HG03095 (cell line): ENCODE results near the gene TMOD1.
"Not testable (repeated sequence)": the region's sequence is repeated elsewhere in the genome, so short reads cannot be mapped to it uniquely, and the experiment has no call there.

ENCODE experiments used
- ATAC-seq: cut with Tn5 transposase; IDR thresholded peaks from one replicate; pipeline ENCODE4 v1.9.1; 2021; ENCODE audit warnings: moderate library complexity; ENCODE audit not compliant: unreplicated experiment

TMOD1 gene

DNA sequence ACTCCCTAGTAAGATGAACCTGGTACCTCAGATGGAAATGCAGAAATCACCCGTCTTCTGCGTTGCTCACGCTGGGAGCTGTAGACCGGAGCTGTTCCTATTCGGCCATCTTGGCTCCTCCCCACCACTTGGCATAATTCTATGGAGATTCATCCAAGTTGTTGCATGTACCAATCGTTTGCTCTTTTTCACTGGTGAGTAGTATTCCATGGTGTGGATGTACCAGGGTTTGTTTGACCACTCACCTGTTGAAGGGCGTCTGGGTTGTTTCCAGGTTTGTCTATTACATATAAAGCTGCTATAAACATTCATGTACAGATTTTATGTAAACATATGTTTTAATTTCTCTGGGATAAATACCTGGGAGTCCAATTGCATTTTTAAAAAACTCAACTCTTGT lies 85.4 kb downstream of the TMOD1 start:
- ATAC-seq = not testable (repeated sequence)

DNA sequence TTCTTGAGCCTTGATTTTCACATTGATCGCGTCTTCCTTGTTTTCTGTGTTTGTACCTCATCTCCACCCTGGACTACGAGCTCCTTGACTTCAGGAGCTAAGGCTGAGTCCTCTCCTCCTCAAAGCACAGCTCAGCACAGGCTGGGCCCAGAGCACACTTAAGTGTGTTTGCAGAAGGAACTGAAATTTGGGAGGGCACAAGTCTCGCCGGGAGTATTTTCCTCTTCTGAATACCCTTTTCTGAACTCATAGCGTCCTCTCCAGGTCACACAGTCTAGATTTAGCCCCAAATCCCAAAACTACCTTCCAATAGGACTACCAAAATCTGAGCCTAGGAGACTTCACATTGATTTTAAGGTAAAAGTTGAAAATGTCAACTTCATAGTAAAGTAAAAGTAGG lies 90.1 kb downstream of the TMOD1 start:
- no peak for ATAC-seq

DNA sequence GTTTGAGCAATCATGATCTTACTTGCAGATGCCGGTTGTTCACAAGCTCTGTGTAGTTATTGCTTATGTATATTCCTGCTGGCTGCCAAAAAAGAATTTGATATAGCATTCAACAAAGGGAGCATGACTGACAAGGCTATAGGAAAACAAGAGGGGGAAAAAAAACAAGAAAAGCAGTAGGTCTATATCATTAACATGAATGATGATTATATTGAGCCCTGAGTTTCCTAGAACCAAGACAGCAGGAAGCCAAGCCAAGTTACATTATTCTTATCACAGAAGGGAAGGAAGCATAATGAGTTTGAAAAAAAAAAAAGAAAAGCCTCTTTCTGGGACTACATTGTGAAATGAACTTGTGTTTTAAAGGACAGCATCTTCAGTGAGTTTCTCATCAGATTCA lies 90.7 kb downstream of the TMOD1 start:
- ATAC-seq = no peak

DNA sequence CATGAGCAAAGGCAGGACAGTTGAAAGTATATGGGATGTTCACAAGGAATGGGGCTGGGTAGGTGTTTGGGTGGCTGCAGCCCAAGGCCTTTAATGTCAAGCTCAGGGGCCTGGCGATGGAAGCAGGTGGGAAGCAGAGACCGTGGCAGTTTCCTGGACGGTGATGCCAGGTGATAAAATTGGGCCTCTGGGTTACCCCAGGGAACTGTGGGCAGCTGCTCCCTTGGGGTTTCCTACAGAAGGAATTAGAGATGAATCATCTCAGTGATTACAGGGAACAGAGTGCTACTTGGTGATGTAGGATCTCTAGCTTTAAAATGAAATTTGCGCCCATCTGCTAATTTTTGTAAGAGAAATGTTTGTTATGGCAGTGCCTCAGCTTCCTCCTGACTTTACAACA lies 92.5 kb downstream of the TMOD1 start:
- no peak for ATAC-seq

DNA sequence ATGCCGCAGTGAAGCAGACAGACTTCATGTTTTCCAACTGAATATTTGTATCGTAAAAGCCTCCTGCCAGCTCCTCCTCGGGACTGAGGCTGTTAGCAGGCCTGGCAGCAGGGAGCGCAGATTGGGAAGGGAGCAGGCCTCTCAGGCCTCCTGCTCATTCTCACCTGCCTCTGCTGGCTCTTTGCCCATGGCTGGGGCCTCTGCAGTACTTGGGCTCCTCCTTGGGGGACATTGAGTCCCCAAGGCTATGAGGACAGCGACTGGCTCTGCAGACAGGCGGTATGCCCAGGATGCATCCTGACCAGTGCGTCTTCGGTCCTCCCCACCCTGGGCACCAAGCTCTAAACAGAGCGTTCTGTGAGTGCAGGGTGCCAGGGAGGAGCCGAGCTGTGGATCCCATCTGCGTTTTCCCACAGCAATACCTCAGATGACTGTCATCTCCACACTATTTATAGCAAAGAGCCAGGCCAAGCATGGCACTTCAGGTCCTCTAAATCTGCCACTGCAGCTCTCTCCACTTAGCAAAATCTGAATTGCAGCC lies 93.0 kb downstream of the TMOD1 start:
- ATAC-seq = no peak

DNA sequence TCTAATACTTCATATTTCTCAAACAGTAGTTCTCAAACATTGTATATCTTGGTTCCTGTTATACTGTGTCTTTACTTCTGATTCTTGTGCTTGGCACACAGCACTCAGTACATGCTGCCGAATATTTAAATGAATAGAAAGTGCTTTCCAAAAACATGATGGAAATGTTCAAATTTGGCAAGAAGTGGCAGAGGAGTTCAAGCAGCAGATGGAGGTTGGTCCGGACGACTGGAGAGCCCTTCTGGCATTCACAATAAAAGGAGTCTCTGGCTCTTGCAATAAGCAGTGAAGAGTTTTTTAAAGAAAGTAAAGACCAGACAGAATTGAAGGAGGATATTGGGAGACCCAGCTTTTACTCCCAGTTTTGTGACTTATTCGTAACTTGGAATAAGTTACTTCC lies 95.4 kb downstream of the TMOD1 start:
- ATAC-seq = no peak

DNA sequence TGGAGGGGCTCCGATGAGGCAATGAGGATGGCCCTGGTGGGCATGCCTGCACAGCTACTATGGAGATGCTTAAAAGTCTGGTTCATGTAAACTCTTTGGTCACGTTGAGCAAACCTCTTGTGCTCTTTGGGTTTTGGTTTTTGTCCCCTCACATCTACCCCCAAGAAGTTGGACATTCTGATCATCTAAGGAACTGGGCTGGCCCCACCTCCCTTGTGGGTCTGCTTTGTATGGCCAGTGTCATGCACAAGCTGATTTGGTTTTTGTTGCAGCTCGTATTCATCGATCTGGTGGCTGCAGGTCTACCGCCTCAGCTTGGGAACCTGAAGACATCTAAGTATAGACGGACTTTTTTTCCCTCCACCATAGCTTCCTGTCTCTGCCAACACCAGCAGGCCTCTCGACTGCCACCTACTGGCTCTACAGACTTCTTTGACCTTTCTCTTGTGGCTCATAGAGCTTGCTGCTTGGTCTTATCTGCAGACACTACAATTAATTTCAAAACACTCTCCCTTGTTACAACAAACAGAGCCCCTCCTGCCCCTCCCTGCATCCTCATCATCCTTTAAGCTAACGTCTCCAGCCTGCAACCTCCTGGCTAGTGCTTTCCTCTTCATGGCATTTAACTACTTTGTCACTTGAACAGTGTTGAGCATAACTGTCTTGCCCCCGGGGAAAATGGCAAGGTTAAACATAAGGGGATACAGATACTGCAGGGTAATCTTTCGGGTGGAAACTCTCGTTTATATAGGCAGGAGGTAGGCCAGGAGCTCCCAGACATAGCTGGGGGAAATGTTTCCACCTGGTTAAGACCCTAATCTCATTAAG lies 97.2 kb downstream of the TMOD1 start:
- peak; percentile 89 for ATAC-seq

DNA sequence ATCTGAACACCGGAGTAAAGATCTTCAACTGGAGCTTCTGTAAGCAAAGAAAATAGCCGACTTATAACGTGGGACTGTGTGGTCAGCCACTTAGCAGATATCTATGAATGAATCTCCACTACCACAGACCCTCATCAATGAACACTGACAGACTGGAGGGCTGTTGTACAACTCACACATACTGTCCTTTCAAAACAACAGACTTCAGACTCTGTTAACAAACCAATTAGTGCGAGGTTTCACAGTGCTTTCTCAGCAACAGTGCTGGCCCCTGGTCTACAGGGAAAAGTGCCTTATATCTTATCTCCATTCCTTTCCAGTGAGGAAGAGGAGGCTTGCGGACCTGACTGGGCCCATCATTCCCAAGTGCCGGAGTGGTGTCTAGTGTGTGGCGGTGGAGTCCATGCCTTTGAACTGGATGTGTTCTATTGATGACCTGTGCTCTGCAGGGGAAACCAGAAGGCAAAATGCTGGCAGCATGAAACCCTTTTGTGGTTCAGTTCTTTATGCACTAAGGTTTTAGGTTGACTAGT lies 97.9 kb downstream of the TMOD1 start:
- ATAC-seq = no peak

DNA sequence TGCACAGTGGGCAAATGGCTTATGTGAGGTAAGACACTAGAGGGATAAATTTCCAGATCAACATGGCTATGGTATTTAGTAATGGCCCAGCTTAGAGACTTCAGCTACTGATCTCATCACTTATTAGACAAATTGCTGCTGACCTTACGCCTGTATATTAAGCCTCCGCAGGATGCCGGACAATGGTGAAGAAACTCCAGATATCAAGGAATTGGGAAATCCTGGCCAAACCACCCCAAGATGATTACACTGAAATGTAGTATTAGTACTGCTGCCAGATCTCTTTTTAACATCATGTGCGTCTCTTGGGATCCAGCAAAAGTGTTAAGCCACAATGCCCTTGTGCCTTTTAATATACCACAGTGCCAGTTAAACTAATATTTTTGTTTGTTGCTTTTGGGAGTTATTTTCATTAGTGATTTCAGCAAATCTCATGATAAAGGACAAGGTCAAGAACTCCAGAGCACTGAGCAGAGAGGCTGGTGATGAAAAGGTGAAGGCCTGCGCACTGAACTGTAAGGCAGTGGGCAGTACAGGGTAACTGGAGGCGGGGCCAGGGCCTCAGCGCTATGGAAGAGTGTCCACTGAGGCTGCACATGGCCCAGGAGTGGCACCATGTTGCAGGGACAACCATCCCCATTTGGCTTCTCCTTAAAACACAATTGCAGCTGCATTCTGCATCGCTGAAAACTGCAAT lies 99.2 kb downstream of the TMOD1 start:
- no peak for ATAC-seq

DNA sequence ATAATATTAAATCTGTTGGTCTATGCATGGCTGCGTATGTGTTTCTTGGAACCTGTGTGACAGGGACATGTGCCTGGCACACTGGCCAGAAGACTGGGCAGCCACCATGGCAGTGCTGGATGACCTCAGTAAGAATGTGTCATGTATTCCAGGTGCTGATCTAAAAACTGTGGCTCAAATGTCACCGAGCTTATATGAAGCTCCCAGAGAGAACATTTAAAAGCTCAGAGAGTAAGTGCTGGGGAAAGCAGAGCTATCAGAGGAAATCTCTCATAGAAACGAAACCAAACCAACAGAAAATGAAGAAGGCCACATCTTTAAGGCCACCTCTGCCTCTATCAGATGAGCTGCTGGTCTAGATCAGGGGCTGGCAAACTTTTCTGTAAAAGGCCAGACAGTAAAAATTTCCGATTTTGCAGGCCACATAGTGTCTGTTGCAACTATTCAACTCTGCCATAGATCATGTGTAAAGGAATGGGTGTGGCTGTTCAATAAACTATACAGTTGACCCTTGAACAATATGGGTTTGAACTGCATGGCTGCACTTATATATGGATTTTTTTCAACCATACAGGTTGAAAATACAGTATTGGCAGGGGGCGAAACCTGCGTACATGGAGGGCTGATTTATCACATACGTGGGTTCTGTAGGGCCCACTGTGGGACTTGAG lies 99.9 kb downstream of the TMOD1 start:
- ATAC-seq = no peak

DNA sequence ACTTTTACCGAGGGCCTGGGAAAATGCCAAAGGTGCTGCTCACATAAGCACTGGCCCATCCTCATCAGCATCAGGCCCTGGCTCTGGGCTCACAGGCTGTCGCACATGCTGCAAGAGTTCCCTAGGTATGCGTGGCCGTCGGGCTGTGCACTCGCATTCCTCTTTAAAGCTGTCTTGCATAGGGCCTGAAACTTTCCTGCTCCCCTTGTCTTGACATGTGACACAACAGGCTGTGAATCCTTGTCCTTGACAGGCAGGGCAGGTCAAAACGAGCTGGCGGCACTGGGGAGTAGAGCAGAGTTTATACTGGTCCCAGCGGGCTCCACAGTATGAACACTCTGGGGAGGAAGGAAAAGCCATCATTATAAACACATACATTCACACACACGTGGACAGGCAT lies 101.0 kb downstream of the TMOD1 start:
- no peak for ATAC-seq

DNA sequence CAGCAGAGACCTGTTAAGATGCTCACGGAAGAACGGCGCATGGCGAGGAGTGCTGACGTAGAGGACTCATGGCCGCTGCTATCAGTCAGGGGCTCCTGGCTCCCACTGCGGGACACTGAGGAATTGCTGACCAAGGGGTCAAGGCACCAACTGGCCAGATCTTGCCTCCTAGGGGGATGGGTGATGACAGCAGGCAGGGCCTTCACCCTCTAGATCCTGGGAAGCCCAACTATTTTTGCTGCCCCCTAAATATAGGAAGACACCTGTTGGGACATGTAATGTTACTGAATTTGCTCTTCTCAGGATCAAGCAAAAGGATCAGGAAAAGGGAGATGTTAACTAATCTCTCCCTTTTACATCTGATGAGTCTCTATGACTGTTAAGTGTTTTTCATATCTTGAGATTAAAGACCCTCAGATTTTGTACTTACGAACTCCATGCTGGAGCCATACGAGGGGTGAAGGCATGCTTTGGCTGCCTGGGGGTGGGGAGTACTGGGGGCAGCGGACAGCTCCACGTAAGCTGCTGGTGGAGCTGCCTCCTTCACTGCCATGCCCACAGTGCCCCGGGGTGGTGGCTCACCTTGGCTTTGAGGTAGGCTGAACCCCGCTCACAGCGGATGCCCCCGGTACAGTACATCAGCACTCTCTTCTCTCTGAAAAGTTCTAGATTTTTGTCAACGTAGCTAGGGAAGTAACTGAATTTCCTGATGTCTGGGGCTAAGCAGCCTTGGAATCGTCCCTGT lies 103.6 kb downstream of the TMOD1 start:
- ATAC-seq = no peak

DNA sequence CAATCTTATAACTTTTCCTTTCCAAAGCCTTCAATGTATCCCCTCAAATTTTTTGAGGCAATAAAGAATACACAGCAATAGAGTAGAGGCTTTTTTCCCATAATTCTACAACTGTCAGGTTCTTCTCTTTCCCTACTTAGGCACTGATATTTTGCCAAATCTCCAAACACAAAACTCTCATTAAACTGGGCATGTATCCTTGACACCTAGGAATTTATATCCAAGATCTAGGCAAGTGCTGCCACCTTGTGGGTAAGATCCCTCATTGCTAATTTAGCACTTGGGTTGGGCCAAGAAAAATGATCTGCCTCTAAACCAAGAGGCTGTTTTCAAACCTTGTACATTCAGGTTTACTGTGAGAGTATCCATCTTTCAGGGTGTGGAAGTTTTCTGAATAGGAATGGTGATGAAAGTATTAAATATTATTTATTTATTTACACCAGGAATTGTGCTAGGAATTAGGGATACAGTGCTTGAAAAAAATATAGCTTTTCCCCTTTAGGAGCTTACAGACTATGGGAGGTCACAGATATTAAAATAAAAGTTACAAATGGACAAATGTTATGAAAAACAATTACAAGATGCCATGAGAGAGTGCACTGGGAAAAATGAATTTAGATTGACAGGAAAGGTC lies 114.1 kb downstream of the TMOD1 start:
- ATAC-seq = no peak

DNA sequence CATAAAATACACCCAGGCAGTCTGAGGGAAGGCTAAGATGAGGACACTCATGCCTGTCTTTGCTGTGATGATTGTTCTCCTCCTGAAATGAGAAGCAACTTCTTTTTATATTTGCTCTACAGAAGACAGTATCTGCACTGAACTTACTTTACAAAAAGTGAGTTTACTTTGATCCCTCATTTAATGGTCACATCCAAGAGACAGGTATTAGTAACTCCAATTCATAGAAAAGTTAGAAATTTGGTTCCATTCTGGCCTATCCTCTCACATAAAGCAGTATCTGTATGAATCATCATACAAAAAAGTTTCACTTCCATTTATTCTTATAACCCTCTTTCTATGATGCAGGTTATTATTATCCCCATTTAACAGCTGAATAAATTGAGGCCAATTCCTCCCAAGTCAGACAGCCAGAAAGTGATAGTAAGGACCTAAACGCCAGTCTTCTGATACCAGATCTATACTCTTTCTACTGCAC lies 116.5 kb downstream of the TMOD1 start:
- ATAC-seq = peak; percentile 72

DNA sequence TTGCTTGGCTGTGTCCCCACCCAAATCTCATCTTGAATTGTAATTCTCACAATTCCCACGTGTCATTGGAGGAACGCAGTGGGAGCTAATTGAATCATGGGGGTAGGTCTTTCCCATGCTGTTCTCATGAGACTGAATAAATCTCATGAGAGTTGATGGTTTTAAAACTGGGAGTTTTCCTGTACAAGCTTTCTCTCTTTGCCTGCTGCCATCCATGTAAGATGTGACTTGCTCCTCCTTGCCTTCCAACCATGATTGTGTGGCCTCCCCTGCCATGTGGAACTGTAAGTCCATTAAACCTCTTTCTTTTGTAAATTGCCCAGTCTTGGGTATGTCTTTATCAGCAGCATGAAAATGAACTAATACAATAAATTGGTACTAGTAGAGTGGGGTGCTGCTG lies 118.6 kb downstream of the TMOD1 start:
- not testable (repeated sequence) for ATAC-seq

DNA sequence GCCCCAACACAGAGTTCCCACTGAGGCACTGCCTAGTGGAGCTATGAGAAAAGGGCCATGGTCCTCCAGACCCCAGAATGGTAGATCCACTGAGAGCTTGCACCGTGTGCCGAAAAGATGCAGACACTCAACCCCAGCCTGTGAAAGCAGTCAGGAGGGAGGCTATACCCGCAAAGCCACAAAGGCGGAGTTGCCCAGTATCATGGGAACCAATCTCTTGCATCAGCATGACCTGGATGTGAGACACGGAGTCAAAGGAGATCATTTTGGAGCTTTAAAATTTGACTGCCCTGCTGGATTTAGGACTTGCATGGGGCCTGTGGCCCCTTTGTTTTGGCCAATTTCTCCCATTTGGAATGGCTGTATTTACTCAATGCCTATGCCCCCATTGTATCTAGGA lies 121.0 kb downstream of the TMOD1 start:
- not testable (repeated sequence) for ATAC-seq

DNA sequence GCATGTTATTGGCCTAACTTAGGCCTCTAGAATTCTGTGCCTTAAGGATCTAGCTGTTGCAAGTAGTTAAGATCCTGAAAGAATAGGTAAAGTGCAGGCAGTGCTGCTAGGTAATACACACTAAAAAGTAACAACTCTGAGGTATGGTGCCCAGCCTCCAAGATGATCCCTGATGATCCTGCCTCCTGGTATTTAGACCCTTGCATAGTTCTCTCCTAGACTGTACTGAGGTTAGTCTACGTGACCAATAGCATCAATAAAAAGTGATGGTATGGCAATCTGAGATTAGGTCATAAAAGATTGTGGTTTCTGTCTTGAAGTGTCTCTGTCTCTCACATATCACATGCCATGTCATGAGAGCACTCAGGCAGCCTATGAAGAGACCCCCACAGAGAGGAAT lies 122.5 kb downstream of the TMOD1 start:
- ATAC-seq = no peak

DNA sequence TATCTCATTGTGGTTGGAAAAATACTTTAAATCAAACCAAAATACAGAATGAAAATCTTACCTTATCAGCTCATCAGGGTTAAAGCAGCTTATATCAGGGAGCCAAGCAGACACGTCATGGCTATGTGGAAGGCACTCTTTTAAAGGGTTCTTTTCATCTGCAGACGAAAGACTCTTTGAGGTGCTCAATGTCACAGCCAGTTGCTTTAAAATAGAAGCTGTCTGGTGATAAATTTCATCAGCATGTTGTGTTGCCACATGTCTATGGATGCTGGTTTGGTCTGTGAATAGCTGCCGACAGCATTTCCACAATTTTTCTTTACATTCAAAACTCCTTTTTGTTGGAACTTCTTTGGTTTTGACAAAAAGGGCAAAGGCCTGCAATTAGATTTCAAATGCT lies 124.2 kb downstream of the TMOD1 start:
- no peak for ATAC-seq

DNA sequence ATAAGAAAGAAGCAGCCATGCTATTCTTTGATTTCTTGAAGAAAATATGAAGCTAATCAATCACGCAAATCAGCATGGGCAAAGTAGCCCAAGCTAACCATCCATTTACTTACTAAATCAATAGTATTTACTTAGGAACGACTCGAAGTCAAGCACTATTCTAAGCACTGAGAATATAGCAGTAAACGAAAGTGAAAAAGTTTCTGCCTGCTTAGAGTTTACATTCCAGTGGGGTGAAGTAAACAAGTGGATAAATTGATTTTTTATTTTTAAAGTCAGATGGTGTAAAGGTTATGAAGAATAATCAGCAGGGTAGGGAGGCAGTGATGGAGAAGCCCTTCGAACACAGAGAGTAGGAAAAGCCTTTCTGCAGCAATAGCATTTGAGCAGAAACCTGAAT lies 126.2 kb downstream of the TMOD1 start:
- ATAC-seq = no peak

DNA sequence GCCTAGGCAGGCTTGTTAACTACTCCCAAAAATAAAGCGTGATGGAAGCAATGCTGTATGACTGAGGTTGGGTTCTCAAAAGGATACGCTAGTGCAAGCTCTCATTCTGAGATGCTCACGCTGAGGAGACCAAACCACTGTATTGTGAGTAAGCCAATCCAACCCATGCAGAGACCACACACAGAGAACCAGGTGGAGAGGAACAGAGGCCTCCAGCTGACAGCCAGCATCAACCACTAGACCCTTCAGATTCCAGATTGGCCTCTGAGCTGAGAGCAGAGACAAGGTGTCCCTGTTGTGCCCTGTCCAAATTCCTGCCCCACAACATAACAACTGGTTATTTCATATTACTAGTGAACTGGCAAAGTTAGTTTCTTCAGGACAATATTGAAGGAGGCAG lies 127.2 kb downstream of the TMOD1 start:
- no peak for ATAC-seq
